Neural cell (in vitro differentiated cells): ENCODE data around the gene PEX11A. TPM values are rescaled to one million over a fixed set of nuclear protein-coding genes. Genes with fewer than 3 reads are reported as not detected.

Experiments used
- H2AFZ ChIP-seq: fragments of 200-600, 300-800 bp; sonication (generic), shearing (Covaris generic); 2 replicates; pipeline ENCODE4 v1.6.0; 2014; ENCODE audit warnings: low read depth, mild to moderate bottlenecking, antibody characterized with exemption, low read length, moderate library complexity
- H3F3A ChIP-seq: fragments of 200-600 bp; shearing (Covaris generic); 2 replicates; pipeline ENCODE4 v1.6.1; 2016; ENCODE audit warnings: mild to moderate bottlenecking, moderate library complexity, mixed read lengths, antibody characterized with exemption, low read length; ENCODE audit not compliant: insufficient read depth, poor library complexity, severe bottlenecking
- H3K27ac ChIP-seq: fragments of 200-600, 300-800 bp; sonication (generic), shearing (Covaris generic); 2 replicates; pipeline ENCODE4 v1.5.1; 2014; ENCODE audit warnings: mild to moderate bottlenecking, low read length, moderate library complexity
- H3K27me3 ChIP-seq: fragments of 300-800, 200-600 bp; sonication (generic), shearing (Covaris generic); 2 replicates; pipeline ENCODE4 v1.6.0; 2014; ENCODE audit warnings: mild to moderate bottlenecking, low read depth, low read length, moderate library complexity; ENCODE audit not compliant: insufficient read depth
- H3K36me3 ChIP-seq: fragments of 300-800, 200-600 bp; sonication (generic), shearing (Covaris generic); 2 replicates; pipeline ENCODE4 v1.5.1; 2014; ENCODE audit warnings: mild to moderate bottlenecking, antibody characterized with exemption, low read length, moderate library complexity; ENCODE audit not compliant: insufficient read depth
- H3K4me2 ChIP-seq: fragments of 300-800, 200-600 bp; sonication (generic), shearing (Covaris generic); 2 replicates; pipeline ENCODE4 v1.6.0; 2014; ENCODE audit warnings: mild to moderate bottlenecking, low read length
- H3K4me3 ChIP-seq: fragments of 300-800, 200-600 bp; sonication (generic), shearing (Covaris generic); 2 replicates; pipeline ENCODE4 v1.5.1; 2014; ENCODE audit warnings: mild to moderate bottlenecking, low read length, moderate library complexity
- H3K79me2 ChIP-seq: fragments of 200-600 bp; shearing (Covaris generic); replicated peaks from 2 replicates; pipeline ENCODE4 v1.6.0; 2014; ENCODE audit warnings: mild to moderate bottlenecking, low read length, moderate library complexity; ENCODE audit not compliant: insufficient read depth
- H3K9ac ChIP-seq: fragments of 300-800, 200-600 bp; sonication (generic), shearing (Covaris generic); 2 replicates; pipeline ENCODE4 v1.6.1; 2016; ENCODE audit warnings: mild to moderate bottlenecking, low read length, mixed read lengths
- H3K9me2 ChIP-seq: fragments of 200-600 bp; shearing (Covaris generic); 2 replicates; pipeline ENCODE4 v1.6.1; 2016; ENCODE audit warnings: mild to moderate bottlenecking, low read length, mixed read lengths; ENCODE audit not compliant: insufficient read depth
- H3K9me3 ChIP-seq: fragments of 200-600, 300-800 bp; sonication (generic), shearing (Covaris generic); 2 replicates; pipeline ENCODE4 v1.6.1; 2016; ENCODE audit warnings: mild to moderate bottlenecking, mixed run types, low read length, moderate library complexity, mixed read lengths
- H4K20me1 ChIP-seq: fragments of 200-600 bp; shearing (Covaris generic); 2 replicates; pipeline ENCODE4 v1.6.1; 2016; ENCODE audit warnings: mild to moderate bottlenecking, mixed run types; ENCODE audit not compliant: insufficient read depth
- CTCF ChIP-seq: fragments of 450-650 bp; IDR thresholded peaks from 2 replicates; pipeline ENCODE4 v1.5.1; 2014; ENCODE audit warnings: antibody characterized with exemption, mild to moderate bottlenecking, moderate library complexity; ENCODE audit not compliant: poor library complexity, severe bottlenecking
- EP300 ChIP-seq: fragments of 450-650 bp; conservative IDR thresholded peaks from 2 replicates; pipeline ENCODE4 v1.6.1; 2014; ENCODE audit warnings: antibody characterized with exemption, mild to moderate bottlenecking, moderate library complexity; ENCODE audit not compliant: poor library complexity, severe bottlenecking
- EZH2 ChIP-seq: fragments of 200-600, 300-800 bp; shearing (Covaris generic), sonication (generic); IDR thresholded peaks from 2 replicates; pipeline ENCODE4 v1.6.1; 2014; ENCODE audit warnings: antibody characterized with exemption, low read length, borderline replicate concordance, mild to moderate bottlenecking; ENCODE audit not compliant: insufficient read depth, poor library complexity, severe bottlenecking
- MXI1 ChIP-seq: fragments of 450-650 bp; conservative IDR thresholded peaks from 2 replicates; pipeline ENCODE4 v1.6.1; 2014; ENCODE audit warnings: antibody characterized with exemption, mild to moderate bottlenecking; ENCODE audit not compliant: poor library complexity, severe bottlenecking
- POLR2AphosphoS5 ChIP-seq: IDR thresholded peaks from 2 replicates; pipeline ENCODE4 v1.6.1; 2012
- RAD21 ChIP-seq: fragments of 450-650 bp; conservative IDR thresholded peaks from 2 replicates; pipeline ENCODE4 v1.6.1; 2014; ENCODE audit warnings: antibody characterized with exemption, mild to moderate bottlenecking, moderate library complexity
- REST ChIP-seq: IDR thresholded peaks from 2 replicates; pipeline ENCODE4 v1.6.1; 2012; ENCODE audit warnings: borderline replicate concordance
- SMC3 ChIP-seq: fragments of 450-650 bp; conservative IDR thresholded peaks from 2 replicates; pipeline ENCODE4 v1.6.1; 2014; ENCODE audit warnings: antibody characterized with exemption, mild to moderate bottlenecking, moderate library complexity; ENCODE audit not compliant: poor library complexity
- polyA plus RNA-seq: library from polyadenylated mRNA; depleted of rRNA; stranded (reverse); fragments of >200 nt; gene quantifications from 2 replicates; pipeline ENCODE4 v1.2.3, GENCODE V29; 2014

PEX11A gene
- polyA plus RNA-seq, 1 donor from 2014 or later, result 13.6 TPM

- no peak overlapping the region for H3K4me3 ChIP-seq
- H3K27ac ChIP-seq, result no peak overlapping the region
- H3K36me3 ChIP-seq, result no peaks in the 10 kb centered on the region
- no peak overlapping the region for H2AFZ ChIP-seq
- H3K9ac ChIP-seq, result no peak overlapping the region
- TF ChIP-seq POLR2AphosphoS5, result no peak
- no peak for TF ChIP-seq SMC3
- TF ChIP-seq REST, result no peak
- TF ChIP-seq EP300, result no peak
- TF ChIP-seq MXI1, result no peak
- no peak for TF ChIP-seq RAD21
- TF ChIP-seq CTCF, result no peak
- no peaks in the 10 kb centered on the region for H3K79me2 ChIP-seq
- no peaks in the 10 kb centered on the region for H4K20me1 ChIP-seq
- H3F3A ChIP-seq, result no peaks in the 10 kb centered on the region
- no peaks in the 10 kb centered on the region for H3K27me3 ChIP-seq
- H3K4me2 ChIP-seq, result no peak overlapping the region
- H3K9me3 ChIP-seq, result no peaks in the 10 kb centered on the region
- no peaks in the 10 kb centered on the region for H3K9me2 ChIP-seq
These were observed 4.6 kb downstream of the PEX11A start for GRCh38 chr15:89685995-89686394.

GRCh38 chr15:89681146-89681545 lies 9.4 kb downstream of the PEX11A start:
- no peaks in the 10 kb centered on the region for H3F3A ChIP-seq

GRCh38 chr15:89680282-89680873 lies 10.2 kb downstream of the PEX11A start:
- H3K27me3 ChIP-seq, result no peaks in the 10 kb centered on the region
- H3K4me3 ChIP-seq, result no peak overlapping the region
- no peaks in the 10 kb centered on the region for H3K9me3 ChIP-seq
- H3F3A ChIP-seq, result no peaks in the 10 kb centered on the region
- H4K20me1 ChIP-seq, result no peaks in the 10 kb centered on the region
- H3K79me2 ChIP-seq, result no peaks in the 10 kb centered on the region
- H3K36me3 ChIP-seq, result no peaks in the 10 kb centered on the region
- TF ChIP-seq REST, result no peak
- no peak for TF ChIP-seq EP300
- TF ChIP-seq SMC3, result no peak
- no peak overlapping the region for H2AFZ ChIP-seq
- H3K9me2 ChIP-seq, result no peaks in the 10 kb centered on the region
- no peak overlapping the region for H3K4me2 ChIP-seq
- H3K9ac ChIP-seq, result no peak overlapping the region
- H3K27ac ChIP-seq, result no peak overlapping the region

More at GRCh38 chr15:89681146-89681545, 9.4 kb downstream of the PEX11A start:
- Histone ChIP-seq H3K9me2 (no peaks in the 10 kb centered on the region), H3K27ac (no peak overlapping the region), H4K20me1 (no peaks in the 10 kb centered on the region), H2AFZ (no peak overlapping the region), H3K36me3 (no peaks in the 10 kb centered on the region), H3K27me3 (no peaks in the 10 kb centered on the region), H3K79me2 (no peaks in the 10 kb centered on the region), H3K4me3 (no peak overlapping the region), H3K4me2 (no peak overlapping the region), H3K9me3 (no peaks in the 10 kb centered on the region), H3K9ac (no peak overlapping the region)
- TF ChIP-seq SMC3 (no peak), EZH2 (no peak)
